ENCODE results near the gene MACROD1. TPM values are rescaled to one million over a fixed set of nuclear protein-coding genes. Genes with fewer than 3 reads are reported as not detected.

Gene MACROD1
- total and polyA plus RNA-seq, 10 donors, result 5.1 to 20.3 (median 7.8) TPM

DNA sequence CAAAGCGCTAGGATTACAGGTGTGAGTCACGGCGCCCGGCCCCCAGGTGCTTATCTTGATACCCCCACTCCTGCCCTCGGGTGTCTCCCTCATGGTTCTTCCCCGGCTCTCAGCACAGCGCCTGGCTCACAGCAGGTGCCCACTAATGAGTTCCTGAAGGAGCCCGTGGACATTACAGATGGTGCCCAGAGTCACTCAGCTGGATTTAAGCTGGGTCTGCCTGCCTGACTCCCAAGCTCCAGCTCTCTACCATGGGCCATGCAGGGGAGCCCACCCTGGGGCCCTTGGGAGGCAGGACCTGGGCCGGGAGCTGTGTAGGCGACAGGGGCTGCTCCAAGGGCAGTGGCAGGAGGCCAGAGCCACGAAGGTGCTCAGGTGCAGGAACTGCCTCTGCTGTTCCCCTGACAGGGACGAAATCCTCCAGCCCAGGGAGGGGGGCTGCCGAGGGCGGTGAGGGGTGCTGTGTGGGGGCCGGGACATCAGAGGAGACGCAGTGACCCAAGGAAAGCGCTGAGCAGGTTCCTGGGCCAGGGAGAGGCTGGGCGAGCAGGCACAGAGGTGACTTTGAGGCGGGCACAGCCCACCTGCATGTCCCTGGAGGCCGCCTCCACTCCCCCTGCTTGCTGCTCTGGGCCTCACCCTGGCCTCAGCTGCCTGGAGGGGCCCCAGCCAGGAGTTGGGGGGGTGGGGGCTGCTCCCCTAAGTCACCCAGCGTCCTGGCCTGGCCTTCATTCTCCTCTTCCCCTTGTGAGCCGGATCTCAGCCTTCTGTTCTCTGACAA lies 144.7 kb downstream of the MACROD1 start:
- Histone ChIP-seq H3K4me3 (no peak overlapping the region), H3K27me3 (replicated peaks in 1 of 7) (no peaks in the 10 kb centered on the region), H3K4me1 (no peaks in the 10 kb centered on the region), H3K36me3 (no peaks in the 10 kb centered on the region), H3K9me3 (no peaks in the 10 kb centered on the region), H3K27ac (no peak overlapping the region)
- DNase-seq, result no peak
- WGBS, 5 donors, result 81 to 91% (median 86%) methylated on average over 19 to 22 of the region's 22 CpGs
- TF ChIP-seq POLR2AphosphoS5 (IDR thresholded peaks at IDR 0.05) (no peak), POLR2A (IDR thresholded peaks at IDR 0.05) (no peak)
- TF ChIP-seq, protein P1, sequence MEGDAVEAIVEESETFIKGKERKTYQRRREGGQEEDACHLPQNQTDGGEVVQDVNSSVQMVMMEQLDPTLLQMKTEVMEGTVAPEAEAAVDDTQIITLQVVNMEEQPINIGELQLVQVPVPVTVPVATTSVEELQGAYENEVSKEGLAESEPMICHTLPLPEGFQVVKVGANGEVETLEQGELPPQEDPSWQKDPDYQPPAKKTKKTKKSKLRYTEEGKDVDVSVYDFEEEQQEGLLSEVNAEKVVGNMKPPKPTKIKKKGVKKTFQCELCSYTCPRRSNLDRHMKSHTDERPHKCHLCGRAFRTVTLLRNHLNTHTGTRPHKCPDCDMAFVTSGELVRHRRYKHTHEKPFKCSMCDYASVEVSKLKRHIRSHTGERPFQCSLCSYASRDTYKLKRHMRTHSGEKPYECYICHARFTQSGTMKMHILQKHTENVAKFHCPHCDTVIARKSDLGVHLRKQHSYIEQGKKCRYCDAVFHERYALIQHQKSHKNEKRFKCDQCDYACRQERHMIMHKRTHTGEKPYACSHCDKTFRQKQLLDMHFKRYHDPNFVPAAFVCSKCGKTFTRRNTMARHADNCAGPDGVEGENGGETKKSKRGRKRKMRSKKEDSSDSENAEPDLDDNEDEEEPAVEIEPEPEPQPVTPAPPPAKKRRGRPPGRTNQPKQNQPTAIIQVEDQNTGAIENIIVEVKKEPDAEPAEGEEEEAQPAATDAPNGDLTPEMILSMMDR (IDR thresholded peaks at IDR 0.05 in 8 of 11, conservative IDR thresholded peaks at IDR 0.05 in 3 of 11), result no peak
- intact Hi-C loops (cut with DNase I; ENCODE audit: low total_unique reads), result no loop called here

DNA sequence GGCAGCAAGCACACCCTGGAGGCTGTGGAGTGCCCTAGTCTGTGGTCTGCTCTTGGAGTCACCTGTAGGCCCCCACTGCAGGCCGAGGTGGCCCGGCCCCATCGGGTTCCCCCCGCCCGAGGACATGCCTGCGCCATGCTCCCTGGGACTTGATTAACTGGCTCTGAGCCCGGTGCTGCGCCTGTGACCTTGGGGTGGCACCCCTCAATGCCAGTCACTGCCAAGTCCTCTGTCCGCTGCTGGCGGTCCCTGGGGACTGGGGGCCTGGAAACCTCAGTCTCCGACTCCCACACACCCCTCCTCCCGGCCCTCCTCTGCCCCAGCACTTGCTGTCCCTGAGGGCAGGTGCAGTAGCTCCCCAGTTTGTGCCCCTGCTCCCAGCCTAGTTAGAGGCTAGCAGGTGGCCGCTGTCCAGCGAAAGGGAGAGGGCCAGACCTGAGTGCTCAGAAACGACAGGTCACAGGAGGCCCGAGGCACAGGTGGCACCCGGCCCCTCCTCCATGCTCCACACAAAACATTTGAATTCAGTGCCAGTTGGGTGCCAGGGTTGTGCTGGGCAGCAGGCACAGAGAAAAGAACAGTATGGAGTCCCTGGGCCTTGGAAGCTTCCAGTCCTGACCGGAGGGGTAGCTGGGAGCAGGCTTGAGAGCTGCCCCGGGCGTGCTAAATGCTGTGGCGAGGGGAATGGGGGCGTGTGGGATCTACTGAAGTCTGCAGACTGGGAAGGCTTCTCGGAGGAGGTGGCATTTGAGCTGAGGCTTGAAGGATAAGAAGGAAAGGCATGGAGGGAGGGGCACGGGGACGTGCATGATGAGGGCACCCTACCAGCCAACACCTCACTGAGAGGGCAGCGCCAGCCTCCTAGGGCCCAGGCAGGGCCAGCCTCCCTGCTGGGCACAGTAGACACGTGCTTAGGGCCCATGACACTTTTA lies 146.5 kb downstream of the MACROD1 start:
- no peak for TF ChIP-seq POLR2AphosphoS5 (IDR thresholded peaks at IDR 0.05)
- TF ChIP-seq, protein P1 (IDR thresholded peaks at IDR 0.05 in 8 of 11, conservative IDR thresholded peaks at IDR 0.05 in 3 of 11), result no peak
- no peak for TF ChIP-seq POLR2A (IDR thresholded peaks at IDR 0.05)
- H3K27me3 ChIP-seq (replicated peaks in 1 of 7), result no peaks in the 10 kb centered on the region
- H3K4me3 ChIP-seq, result no peak overlapping the region
- no peak for DNase-seq
- 84 to 94% (median 88%) methylated on average over 14 to 27 of the region's 27 CpGs for WGBS, 5 donors
- no peaks in the 10 kb centered on the region for H3K9me3 ChIP-seq
- H3K36me3 ChIP-seq, result no peaks in the 10 kb centered on the region
- intact Hi-C loops (cut with DNase I; ENCODE audit: low total_unique reads), result no loop called here
- H3K4me1 ChIP-seq, result no peaks in the 10 kb centered on the region
- no peak overlapping the region for H3K27ac ChIP-seq

DNA sequence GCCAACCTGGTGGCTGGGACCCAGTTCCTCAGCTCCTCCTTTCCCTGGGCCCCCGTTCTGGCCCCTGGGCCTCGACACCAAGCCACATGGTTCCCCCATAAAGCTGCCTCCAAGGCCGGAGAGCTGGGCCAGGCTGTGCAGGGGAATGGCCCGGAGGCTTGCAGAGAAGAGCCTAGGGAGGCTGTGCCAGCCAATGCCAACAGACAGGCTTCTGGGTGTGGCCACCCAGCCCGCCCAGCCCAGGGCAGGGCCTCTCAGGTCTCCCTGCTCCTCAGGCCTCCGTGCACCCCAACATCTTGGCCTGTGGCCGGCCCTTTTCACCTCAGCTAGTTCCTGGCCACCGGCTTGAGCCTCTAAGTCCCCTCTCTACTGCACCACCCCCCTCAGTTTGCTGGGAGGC lies 147.6 kb downstream of the MACROD1 start:
- DNase-seq, result no peak
- Histone ChIP-seq H3K4me3 (no peak overlapping the region), H3K27me3 (replicated peaks in 1 of 7) (no peaks in the 10 kb centered on the region), H3K27ac (no peak overlapping the region), H3K36me3 (no peaks in the 10 kb centered on the region), H3K4me1 (no peaks in the 10 kb centered on the region), H3K9me3 (no peaks in the 10 kb centered on the region)
- TF ChIP-seq POLR2AphosphoS5 (IDR thresholded peaks at IDR 0.05), result no peak
- TF ChIP-seq, protein P1 (IDR thresholded peaks at IDR 0.05 in 8 of 11, conservative IDR thresholded peaks at IDR 0.05 in 3 of 11), result no peak
- no peak for TF ChIP-seq POLR2A (IDR thresholded peaks at IDR 0.05)
- intact Hi-C loops (cut with DNase I; ENCODE audit: low total_unique reads), result no loop called here
- WGBS, 5 donors, result 71 to 95% (median 87%) methylated on average over 2 to 8 of the region's 8 CpGs

DNA sequence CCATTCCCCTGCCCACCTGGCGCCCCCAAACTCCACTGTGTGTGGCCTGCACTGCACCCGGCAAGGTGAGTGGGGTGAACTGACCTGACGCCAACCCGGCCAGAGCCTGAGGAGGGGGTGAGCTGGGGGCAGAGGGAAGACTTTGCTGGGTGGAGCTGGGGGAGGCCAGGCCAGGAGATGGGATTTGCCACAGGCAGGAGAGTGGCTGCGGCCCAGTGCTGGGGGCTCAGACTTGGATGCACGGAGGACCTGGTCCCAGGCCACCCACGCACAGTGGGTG lies 148.0 kb downstream of the MACROD1 start:
- 92 to 97% (median 95%) methylated on average over 5 to 7 of the region's 7 CpGs for WGBS, 5 donors
- no peaks in the 10 kb centered on the region for H3K36me3 ChIP-seq
- TF ChIP-seq POLR2A (IDR thresholded peaks at IDR 0.05) (no peak), POLR2AphosphoS5 (IDR thresholded peaks at IDR 0.05) (no peak)
- TF ChIP-seq, protein P1 (IDR thresholded peaks at IDR 0.05 in 8 of 11, conservative IDR thresholded peaks at IDR 0.05 in 3 of 11), result no peak

More for the DNA sequence above, 148.0 kb downstream of the MACROD1 start:
- Histone ChIP-seq H3K4me3 (no peak overlapping the region), H3K27me3 (replicated peaks in 1 of 7) (no peaks in the 10 kb centered on the region), H3K27ac (no peak overlapping the region), H3K4me1 (no peaks in the 10 kb centered on the region), H3K9me3 (no peaks in the 10 kb centered on the region)
- no peak for DNase-seq
- intact Hi-C loops (cut with DNase I; ENCODE audit: low total_unique reads), result no loop called here

Measured in spleen (tissue), 11 donors.